Mucosa of descending colon (tissue), 3 donors: Measurements from ENCODE around the gene EML3. TPM values are rescaled to one million over a fixed set of nuclear protein-coding genes. Genes with fewer than 3 reads are reported as not detected.

ENCODE experiments used
- ATAC-seq: fragments of 200-7000 bp; cut with Tn5 transposase; one replicate; pipeline ENCODE4 v1.9.1; 2020; ENCODE audit warnings: mild to moderate bottlenecking, moderate library complexity
- DNase-seq, 3 donors: peaks; one replicate each; pipeline ENCODE4 v3.0.0-alpha.2; 2020
- H3K36me3 ChIP-seq: fragments of 200-600 bp; one replicate; pipeline ENCODE4 v1.8.0; 2021; ENCODE audit warnings: low read depth, mild to moderate bottlenecking
- H3K4me1 ChIP-seq: fragments of 200-600 bp; one replicate; pipeline ENCODE4 v1.8.0; 2021; ENCODE audit warnings: low read depth, mild to moderate bottlenecking
- H3K4me3 ChIP-seq: fragments of 200-600 bp; one replicate; pipeline ENCODE4 v1.8.0; 2021; ENCODE audit warnings: mild to moderate bottlenecking
- H3K9me3 ChIP-seq: fragments of 200-600 bp; one replicate; pipeline ENCODE4 v1.8.0; 2021; ENCODE audit warnings: mild to moderate bottlenecking
- intact Hi-C, 2 donors: fragments of 100-400 bp; cut with DNase I in 1 of 2; cut with micrococcal nuclease in 1 of 2; formaldehyde crosslinking; loops; one replicate each; pipeline versions ENCODE4 v1.11.0 to v1.11.1; 2022; cut with DNase I, micrococcal nuclease
- total RNA-seq, 3 donors: library from RNA; stranded (reverse); fragmentation: NEBNext Ultra II Directional in 2 of 3; extraction: Animal tissue kit (Norgen Biotek cat#: 25700) in 2 of 3; gene quantifications; one replicate each; pipeline versions ENCODE4 v1.2.1 to v1.2.4, GENCODE V29; 2021 to 2023
- TF ChIP-seq, protein P1 (sequence below): fragments of 200-600 bp; IDR thresholded peaks from one replicate; pipeline ENCODE4 v1.8.0; 2022; ENCODE audit warnings: antibody characterized with exemption, mild to moderate bottlenecking
- donor health status: DM: no; HTN: no; CAD: no; lungs with moderate emphysema.
- donor health status: DM: no; HTN: no; CAD: no.
- donor health status: DM: no; HTN: yes; CAD: no.

Gene EML3
- total RNA-seq, 3 donors from 2014 or later: 54.6 to 57.7 (median 57.7) TPM

- H3K36me3 ChIP-seq: no peaks in the 10 kb centered on the region
- TF ChIP-seq, protein P1, sequence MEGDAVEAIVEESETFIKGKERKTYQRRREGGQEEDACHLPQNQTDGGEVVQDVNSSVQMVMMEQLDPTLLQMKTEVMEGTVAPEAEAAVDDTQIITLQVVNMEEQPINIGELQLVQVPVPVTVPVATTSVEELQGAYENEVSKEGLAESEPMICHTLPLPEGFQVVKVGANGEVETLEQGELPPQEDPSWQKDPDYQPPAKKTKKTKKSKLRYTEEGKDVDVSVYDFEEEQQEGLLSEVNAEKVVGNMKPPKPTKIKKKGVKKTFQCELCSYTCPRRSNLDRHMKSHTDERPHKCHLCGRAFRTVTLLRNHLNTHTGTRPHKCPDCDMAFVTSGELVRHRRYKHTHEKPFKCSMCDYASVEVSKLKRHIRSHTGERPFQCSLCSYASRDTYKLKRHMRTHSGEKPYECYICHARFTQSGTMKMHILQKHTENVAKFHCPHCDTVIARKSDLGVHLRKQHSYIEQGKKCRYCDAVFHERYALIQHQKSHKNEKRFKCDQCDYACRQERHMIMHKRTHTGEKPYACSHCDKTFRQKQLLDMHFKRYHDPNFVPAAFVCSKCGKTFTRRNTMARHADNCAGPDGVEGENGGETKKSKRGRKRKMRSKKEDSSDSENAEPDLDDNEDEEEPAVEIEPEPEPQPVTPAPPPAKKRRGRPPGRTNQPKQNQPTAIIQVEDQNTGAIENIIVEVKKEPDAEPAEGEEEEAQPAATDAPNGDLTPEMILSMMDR: no peak
- H3K4me3 ChIP-seq: no peak overlapping the region
- H3K4me1 ChIP-seq: peaks cover 28% of the 10 kb centered on the region
- DNase-seq (no peak), ATAC-seq (no peak)
- no peaks in the 10 kb centered on the region for H3K9me3 ChIP-seq
- intact Hi-C loops: no loop called here
These were observed 9.5 kb downstream of the EML3 start for GRCh38 chr11:62603072-62603408.

DNA sequence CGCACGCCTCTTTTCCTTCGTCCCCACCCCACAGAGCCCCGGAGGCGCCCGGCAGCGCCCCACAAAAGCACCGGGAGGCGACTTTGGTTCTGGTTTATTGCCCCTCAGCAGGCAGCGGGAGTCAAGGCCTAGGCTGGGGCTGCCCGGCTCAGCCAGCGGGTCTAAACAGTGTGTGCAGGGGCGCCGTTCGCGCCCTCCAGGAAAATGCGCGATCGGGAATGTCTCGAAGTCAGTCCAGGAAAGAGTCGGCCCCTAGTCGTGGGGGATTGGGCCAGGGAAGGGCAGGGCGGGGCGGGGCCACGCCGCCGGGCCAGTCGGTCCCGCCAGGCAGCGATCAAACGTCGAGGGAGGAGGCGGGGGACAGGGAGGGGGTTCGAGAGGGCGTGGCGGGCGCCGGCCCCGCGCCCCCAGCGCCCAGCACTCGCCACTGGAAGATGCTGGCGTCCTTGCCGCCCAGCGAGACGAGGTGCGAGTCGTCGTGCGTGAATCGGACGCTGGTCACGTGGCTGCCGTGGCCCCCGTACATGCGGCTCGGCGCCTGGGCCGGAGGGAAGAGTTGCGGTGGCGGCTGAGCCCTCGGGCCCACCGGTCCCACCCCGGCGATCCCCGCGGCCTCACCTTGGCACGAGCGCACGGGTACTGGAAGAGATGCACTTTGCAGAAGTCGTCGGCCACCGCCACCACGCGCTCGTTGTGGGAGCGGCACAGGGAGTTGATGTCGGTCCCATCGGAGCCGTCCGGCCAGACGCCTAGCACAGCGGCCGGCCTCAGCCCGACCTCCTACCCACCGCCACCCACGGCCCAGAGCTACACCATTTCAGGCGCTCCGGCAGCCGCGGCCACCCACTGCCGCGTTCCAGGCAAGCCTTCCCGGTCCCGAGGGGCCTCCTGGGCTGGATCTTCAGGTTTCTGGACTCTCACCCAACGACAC, 10.2 kb downstream of the EML3 start:
- intact Hi-C loops: no loop called here
- ATAC-seq: peak; percentile 54
- DNase-seq: peak; percentile 75 to 86 (median 84)
- TF ChIP-seq, protein P1: no peak
- H3K36me3 ChIP-seq: no peaks in the 10 kb centered on the region
- H3K4me1 ChIP-seq: peaks cover 28% of the 10 kb centered on the region
- H3K9me3 ChIP-seq: no peaks in the 10 kb centered on the region
- H3K4me3 ChIP-seq: peak overlapping the region; percentile 88

GRCh38 chr11:62601372-62602140, 11.0 kb downstream of the EML3 start, which contains the start of gene MTA2:
Gene MTA2, minus strand, starts transcription at chr11:62601865. Its CDS starts 415 bp downstream, at chr11:62601450.
- intact Hi-C loops: loop anchor here in 1 of 2 donors (2.0 kb wide), 1 partner anchor 71 kb away; the partner anchor contains the start of gene LBHD1
- Histone ChIP-seq H3K36me3 (no peaks in the 10 kb centered on the region), H3K4me1 (peaks cover 28% of the 10 kb centered on the region), H3K4me3 (peak within 1 kb of the TSS; percentile 88), H3K9me3 (no peaks in the 10 kb centered on the region)
- ATAC-seq (peak; percentile 88), DNase-seq (peak; percentile 98 to 100 (median 98))
- TF ChIP-seq, protein P1: no peak

DNA sequence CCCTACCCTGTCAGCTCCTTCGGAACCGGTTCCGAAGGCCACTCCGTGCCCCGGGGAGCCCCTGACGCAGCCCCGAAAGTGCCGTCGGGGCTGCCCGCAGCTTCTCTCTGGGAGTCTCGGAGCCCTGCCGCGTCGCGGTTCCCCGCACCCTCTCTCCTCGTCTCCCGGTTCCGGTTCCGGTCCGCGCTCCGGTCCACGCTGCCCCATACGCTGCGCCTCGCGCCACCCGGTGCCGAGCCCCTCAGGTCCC, 11.5 kb downstream of the EML3 start:
- H3K36me3 ChIP-seq: no peaks in the 10 kb centered on the region
- intact Hi-C loops: loop anchor here in 1 of 2 donors (2.0 kb wide), 1 partner anchor 72 kb away; the partner anchor contains the start of gene LBHD1
- peaks cover 28% of the 10 kb centered on the region for H3K4me1 ChIP-seq
- ATAC-seq (peak; percentile 23), DNase-seq (no peak)
- H3K9me3 ChIP-seq: no peaks in the 10 kb centered on the region
- peak overlapping the region; percentile 88 for H3K4me3 ChIP-seq
- TF ChIP-seq, protein P1: no peak

- H3K36me3 ChIP-seq: no peaks in the 10 kb centered on the region
- DNase-seq: no peak
- intact Hi-C loops: loop anchor here in 1 of 2 donors (2.0 kb wide), 1 partner anchor 72 kb away; the partner anchor contains the start of gene LBHD1
These were observed 12.0 kb downstream of the EML3 start for GRCh38 chr11:62600367-62601121.

More at GRCh38 chr11:62600367-62601121, 12.0 kb downstream of the EML3 start:
- ATAC-seq: peak; percentile 0
- H3K9me3 ChIP-seq: no peaks in the 10 kb centered on the region
- peaks cover 28% of the 10 kb centered on the region for H3K4me1 ChIP-seq
- TF ChIP-seq, protein P1: no peak
- H3K4me3 ChIP-seq: peak overlapping the region; percentile 88
